Stimulated activated CD4-positive, alpha-beta T cell treated with anti-CD3 and anti-CD28 coated beads, Interleukin-15, amount 100 ng/mL, for 1 hour (primary cell): ENCODE data around the gene OR10Z1.

Source experiments
- DNase-seq, 2 donors: peaks; one replicate each; pipeline ENCODE4 v3.0.0-alpha.2; 2020; ENCODE audit warnings: low read depth in 1 of 2, low spot score in 1 of 2

Gene OR10Z1

DNA sequence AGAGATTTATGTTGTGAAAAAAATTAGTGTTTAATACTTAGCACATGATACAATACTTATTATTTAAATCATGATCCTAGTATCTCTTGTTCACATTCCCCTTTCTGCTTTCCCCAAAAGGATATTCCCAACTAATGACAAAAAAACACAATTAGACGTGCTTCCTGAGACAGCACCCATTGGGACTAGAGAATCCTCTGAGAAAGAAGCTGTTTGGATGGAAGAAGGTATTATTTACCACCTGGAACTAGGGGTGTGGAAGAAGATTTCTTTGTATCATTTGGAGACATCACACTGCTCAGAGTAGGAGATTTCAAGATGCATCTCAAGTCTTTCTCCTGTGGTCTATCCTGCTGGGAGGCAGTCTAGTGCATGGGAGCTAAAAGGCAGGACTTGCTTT, at the start of gene OR10Z1:
TSS of gene OR10Z1 (plus strand) at position 301 of the 400 bp plus-strand sequence. CDS start 1,171 bp downstream, outside the sequence.
- DNase-seq, result no peak

- no peak for DNase-seq
Measured at GRCh38 chr1:158559696-158560095, 45.4 kb upstream of the OR10Z1 start.

- DNase-seq, result no peak
Measured at GRCh38 chr1:158563853-158564252, 41.2 kb upstream of the OR10Z1 start.

GRCh38 chr1:158564608-158565007, 40.5 kb upstream of the OR10Z1 start:
- DNase-seq, result no peak

DNA sequence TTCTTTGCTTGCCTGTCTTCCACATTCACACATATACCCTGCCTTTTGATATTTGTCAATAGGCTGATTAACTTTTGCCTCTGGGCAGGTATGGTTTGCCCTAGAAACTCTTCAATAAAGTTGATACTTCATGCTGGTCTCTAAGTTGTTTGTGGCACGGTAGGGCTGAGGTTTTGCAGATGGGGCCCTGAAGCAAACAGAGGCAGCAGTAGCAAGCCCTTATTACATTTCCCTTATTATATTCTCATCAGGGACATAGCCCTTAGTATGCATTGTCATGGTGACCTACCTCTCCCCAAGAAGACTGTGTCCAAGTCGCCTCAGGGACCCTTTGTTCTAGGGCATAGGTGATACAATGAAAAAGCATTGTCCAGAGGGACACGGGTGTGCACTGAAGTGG, 34.6 kb upstream of the OR10Z1 start, which contains the start of gene OR6P1:
TSS of gene OR6P1 (minus strand) at position 101 of the 400 bp plus-strand sequence. CDS start 6,976 bp downstream, outside the sequence.
- DNase-seq, result no peak

GRCh38 chr1:158572226-158572625, 32.8 kb upstream of the OR10Z1 start:
- no peak for DNase-seq

- no peak for DNase-seq
Measured at GRCh38 chr1:158577561-158577960, 27.5 kb upstream of the OR10Z1 start.

- DNase-seq, result no peak
Measured at GRCh38 chr1:158579733-158580132, 25.3 kb upstream of the OR10Z1 start, which contains the start of gene OR10X1. OR10X1 (minus strand) TSS chr1:158579899; CDS start chr1:158579899, 0 bp downstream.

DNA sequence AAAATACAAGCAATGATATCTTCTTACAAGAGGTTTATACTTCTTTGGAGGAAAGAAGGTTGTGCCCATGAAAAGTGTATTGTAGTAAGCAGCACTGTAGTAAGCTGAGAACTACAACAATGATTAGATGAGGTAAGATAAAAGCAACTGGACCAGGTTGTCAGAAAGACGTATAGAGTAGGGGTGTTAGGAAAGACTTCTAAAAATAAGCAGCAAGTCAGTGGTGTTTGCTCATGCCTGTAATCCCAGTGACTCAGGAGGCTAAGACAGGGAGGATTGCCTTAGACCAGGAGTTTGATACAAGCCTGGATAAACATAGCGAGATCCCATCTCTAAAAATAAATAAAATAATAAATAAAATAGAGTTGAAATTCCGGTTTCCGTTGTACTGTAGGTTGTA, 21.1 kb upstream of the OR10Z1 start:
- DNase-seq, result no peak

DNA sequence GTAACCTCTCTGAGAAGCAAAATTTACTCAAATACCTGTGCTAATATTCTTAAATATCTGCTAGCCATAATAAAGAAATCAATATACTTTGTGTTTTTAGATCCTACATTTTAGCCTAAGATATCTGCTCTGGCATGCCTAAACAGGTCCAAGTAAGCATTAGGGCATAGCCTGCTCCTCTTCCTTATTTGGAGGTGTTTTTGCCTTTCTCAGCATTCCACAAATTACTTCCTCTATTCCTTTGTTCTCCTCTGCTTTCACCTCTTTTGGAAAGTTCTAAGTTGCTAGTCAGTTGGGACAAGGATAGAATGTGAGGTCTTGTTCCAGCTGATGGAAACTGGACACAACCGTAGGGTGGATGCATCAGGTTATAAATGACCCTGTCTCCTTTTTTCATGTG, 18.1 kb upstream of the OR10Z1 start:
- no peak for DNase-seq

DNA sequence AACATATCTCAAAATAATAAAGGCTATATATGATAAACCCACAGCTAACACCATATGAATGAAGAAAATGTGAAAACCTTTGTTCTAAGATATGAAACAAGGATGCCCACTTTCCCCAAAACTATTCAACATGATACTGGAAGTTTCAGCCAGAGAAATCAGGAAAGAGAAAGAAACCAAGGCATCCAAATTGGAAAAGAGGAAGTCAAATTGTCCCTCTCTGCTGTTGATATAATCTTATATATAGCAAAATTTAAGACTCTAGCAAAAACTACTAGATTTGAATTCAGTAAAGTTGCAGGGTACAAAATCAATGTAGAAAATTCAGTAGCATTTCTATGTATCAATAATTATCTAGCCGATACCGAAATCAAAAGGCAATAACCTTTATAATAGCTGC, 4.3 kb upstream of the OR10Z1 start:
- DNase-seq, result no peak

DNA sequence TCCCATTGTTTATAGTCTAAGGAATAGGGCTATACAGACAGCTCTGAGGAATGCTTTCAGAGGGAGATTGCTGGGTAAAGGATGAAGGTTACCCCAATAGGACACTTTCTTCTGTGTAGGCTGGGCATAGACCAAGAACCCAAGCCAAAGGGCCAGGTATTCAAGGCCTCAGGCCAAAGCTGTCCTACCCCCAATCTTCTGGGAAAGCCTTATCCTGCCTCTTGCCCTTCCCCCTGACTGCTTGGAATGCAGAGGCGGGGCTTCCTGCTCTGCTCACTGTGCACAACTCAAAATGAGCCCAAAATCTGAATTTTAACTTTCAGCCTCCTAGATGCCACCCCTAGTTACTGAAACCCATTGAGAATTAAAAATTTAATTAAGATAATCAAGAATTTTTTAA, 2.2 kb downstream of the OR10Z1 start:
- no peak for DNase-seq

DNA sequence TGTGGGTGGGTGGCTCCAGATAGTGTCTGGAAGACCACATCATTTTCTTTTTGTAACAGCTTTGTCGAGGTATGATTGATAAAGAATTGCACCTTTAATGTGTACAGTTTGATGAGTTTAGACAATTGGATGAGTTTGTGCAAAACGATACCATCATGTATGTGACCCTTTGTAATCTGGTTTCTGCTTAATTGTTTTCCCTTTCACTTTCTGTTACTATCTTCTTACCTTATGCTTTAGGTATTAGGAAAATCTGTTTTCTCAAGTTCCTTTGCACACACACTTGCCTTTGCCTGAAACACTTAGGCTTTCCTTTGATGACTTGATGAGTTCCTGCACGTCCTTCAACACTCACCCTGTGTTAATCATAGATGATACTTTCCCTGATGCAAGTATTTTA, 6.8 kb downstream of the OR10Z1 start:
- DNase-seq, result no peak

DNA sequence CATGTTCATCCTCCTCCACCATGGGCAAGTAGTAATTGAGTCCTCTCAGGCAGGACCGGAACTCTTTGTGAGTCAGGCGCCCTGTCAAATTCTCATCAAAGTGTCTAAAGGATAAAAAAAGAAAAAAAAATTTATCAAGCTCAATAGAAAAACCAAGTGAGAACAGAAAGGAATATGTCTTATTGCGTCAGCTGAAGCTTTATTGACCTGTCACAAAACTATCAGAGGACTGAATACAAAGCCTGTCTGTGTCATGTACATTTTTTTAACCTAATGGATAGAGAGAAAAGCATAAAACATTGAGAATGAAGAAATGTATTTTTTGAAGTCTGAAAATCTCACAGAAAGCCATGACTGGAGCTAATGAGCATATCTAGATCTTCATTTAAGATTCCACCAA, 8.7 kb downstream of the OR10Z1 start:
- no peak for DNase-seq

DNA sequence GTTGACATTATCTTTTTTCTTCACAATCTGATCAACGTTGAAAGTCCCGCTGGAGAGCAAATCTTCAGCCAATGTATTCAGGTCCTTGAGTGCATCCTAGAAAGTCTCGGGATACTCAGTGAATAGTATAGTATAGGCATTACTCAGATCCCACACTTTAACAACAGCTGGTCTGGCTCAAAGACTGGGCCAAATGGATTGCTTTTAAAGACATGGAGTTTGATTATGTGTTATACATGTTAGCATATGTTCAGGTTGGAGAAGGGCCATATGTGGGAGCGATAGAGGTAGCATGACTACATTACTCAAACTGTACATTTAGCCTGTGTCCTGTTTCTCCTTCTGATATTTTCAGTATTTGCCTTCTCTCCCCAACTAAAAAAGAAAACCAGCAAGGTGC, 33.1 kb downstream of the OR10Z1 start:
- no peak for DNase-seq

DNA sequence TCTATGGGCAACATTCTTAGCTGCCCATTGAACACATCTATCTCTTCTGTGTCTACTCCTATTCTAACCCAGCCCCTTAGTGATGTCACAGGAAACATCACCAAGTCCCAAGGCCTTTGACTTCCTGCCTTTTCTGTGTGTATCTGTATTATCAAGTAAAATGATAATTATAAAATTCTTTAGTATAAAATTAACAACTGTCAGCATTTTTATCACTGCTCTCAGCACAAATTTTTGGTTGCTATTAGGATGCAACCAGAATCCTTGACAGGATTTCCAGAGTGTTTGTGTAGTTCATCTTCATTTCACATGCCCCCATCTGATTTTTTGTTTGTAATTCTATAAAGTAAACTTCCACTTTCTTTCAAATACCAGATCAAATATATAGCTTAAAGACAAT, 33.8 kb downstream of the OR10Z1 start:
- no peak for DNase-seq

DNA sequence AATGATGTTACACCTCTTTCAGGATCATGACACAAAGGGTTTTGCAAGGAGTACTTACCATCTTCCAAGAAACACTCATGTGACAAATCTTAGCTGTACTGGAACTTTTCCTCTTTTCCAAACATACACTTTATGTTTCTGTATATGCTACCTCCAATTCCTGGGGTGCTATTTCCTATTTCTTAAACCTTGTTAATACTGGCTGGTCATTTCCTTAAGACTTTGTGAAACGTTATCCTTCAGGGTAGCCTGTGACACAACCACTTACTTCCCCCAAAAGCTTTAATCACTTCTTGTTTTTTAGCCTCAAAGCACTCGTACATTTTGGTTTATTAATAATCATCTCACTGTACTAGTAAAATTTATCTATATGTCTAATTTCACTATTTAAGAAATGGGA, 39.4 kb downstream of the OR10Z1 start:
- no peak for DNase-seq

DNA sequence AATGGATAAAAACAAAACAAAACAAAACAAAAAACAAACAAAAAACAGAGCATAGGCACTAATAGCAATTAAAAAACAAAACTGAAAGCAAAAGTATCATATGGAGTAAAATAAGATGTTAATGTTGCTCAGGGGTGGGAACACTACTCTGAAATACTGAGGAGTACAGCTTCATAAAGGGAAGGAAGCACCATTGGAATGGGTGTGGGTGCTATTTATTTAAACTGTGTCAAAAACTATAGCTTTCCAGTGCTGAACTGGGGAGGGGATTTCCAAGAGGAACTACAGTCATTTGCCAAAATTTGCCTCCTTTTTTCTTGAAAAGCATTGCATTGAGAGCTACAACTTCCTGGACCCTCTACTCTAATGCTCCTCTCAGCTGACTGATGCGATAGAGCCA, 41.4 kb downstream of the OR10Z1 start:
- DNase-seq, result no peak

- DNase-seq, result no peak
Measured at GRCh38 chr1:158649052-158649451, 44.0 kb downstream of the OR10Z1 start.

DNA sequence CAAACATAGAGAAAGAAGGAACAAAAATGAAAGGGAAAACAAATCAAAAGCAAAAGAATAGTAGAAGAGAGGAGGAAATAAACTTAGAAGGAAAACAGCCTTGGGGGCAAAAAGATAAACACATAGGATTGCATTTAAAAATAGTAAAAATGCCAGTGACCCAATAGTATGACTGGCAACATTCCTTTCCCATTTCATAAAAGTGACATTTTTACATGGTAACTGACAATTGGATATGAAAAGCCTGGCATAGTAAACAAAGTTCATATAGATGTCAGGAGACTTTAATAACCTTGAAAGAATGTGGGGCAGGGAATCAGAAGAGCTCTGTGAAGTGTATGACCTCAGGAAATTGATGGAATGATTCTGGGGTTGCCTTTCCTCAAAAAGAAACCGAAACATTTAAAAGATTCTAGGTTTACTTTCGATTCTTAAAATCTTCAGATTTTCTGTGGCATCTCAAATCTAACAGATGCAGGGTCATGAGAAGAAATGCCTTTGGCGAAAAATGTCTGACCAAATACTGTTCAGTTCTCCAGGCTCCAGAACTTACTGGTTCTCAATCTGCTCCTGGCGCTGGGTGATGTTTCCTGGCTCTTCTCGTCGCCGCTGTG, 47.8 kb downstream of the OR10Z1 start:
- DNase-seq, result no peak

DNA sequence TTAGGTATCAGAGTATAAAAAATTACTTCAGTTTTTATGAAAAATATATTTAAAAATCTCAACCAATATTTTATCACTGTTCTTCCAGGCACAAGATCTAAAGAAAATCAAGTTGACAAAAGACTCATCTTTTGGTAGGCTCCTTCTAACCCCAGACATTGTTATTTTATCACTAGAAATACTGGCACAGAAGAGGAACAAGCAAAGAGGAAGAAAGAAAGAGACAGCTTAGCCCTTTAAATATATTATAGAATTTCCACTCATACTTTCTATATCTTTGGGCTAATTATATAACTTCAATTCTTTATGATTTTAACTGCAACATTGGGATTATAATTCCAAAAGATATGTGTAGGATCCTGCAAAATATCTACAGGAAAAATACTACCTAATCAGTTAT, 49.0 kb downstream of the OR10Z1 start:
- no peak for DNase-seq

DNA sequence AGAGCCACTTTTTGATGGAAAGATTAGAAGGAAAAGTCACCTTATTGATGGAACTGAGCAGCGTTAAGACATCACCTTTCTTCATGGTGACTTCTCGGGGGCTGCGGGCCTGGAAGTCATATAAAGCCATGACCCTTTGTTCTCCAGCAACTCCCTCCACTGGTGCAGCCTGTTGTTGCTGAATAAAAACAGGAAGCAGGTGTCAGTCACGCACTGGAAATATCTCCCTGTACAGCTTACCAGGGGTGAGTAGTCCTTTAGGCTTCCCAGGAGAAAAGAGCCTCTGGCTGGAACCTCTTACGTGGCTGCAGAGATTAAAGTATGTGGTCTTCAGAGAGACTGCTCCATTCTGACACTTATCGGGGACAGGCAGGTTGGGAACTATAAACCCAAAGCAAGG, 49.5 kb downstream of the OR10Z1 start:
- no peak for DNase-seq
